ENCODE results near the gene LRRC32.

DNA sequence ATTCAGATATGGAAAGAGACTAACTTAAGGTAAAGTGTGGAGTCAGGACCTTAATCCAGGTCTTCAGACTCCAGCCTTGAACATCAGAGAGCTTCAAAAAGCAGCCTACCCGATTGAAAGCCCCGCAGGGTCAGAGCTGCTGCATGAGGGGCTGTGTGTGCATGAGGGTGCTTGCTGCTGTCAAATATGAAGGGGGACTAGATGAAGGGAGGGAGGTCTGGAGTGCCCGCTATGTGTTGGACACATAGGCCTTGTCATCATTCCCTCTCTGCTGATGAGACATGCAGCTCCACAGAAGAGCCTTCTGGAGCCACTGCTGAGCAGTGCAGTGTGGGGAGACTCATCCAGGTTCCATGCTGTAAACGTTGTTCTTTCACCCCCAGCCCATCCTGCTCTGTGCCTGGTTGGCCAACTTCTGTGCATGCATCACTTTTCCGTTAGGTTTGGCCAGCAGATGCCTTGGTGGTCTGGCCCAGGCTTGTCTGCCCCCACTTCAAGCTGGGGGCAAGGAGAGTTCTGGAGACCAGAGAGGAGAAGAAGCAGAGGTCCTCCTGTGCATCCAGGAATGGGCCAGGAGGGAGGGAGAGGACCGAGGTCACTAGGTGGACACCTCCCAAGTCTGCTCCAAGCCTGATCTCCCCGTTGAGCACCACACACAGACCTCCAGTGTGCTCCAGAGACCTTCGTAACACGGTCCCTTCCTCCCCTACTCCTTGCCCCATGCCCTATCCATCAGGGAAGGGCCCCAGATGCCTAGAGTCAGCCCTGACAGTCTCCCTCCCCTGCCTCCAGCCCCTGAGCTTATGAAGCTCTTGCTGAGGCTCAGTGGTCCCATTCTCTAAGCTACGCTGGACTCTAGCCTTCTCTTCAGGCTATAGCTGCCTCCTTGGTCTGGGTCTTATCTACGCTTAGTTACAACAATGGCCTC, 32.0 kb downstream of the LRRC32 start:
- TF ChIP-seq, protein P1, sequence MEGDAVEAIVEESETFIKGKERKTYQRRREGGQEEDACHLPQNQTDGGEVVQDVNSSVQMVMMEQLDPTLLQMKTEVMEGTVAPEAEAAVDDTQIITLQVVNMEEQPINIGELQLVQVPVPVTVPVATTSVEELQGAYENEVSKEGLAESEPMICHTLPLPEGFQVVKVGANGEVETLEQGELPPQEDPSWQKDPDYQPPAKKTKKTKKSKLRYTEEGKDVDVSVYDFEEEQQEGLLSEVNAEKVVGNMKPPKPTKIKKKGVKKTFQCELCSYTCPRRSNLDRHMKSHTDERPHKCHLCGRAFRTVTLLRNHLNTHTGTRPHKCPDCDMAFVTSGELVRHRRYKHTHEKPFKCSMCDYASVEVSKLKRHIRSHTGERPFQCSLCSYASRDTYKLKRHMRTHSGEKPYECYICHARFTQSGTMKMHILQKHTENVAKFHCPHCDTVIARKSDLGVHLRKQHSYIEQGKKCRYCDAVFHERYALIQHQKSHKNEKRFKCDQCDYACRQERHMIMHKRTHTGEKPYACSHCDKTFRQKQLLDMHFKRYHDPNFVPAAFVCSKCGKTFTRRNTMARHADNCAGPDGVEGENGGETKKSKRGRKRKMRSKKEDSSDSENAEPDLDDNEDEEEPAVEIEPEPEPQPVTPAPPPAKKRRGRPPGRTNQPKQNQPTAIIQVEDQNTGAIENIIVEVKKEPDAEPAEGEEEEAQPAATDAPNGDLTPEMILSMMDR (conservative IDR thresholded peaks at IDR 0.05 in 1 of 2, IDR thresholded peaks at IDR 0.05 in 1 of 2; ENCODE audit: low read depth in 1 of 2, low read length in 2 of 2) = no peak
- no peak for TF ChIP-seq EZH2 (IDR thresholded peaks at IDR 0.05; ENCODE audit: low read length, missing control alignments)
